Measurements from ENCODE around the gene WNT3. TPM values are rescaled to one million over a fixed set of nuclear protein-coding genes. Genes with fewer than 3 reads are reported as not detected.

The WNT3 gene
- total RNA-seq, 2 experiments from 2014 or later: not detected

GRCh38 chr17:46732160-46732559 lies 86.3 kb downstream of the WNT3 start:
- Mint-ChIP-seq H3K4me3 (no peak overlapping the region), H3K27me3 (no peaks in the 10 kb centered on the region), H3K36me3 (peaks cover 4% of the 10 kb centered on the region), H3K9me3 (no peaks in the 10 kb centered on the region), H3K27ac (no peak overlapping the region), H3K4me1 (no peaks in the 10 kb centered on the region)
- DNase-seq (no peak), ATAC-seq (ENCODE audit: low read depth) (no peak)
- POLR2A ChIA-PET: no interaction called here

GRCh38 chr17:46730679-46731078 lies 87.8 kb downstream of the WNT3 start:
- no peaks in the 10 kb centered on the region for H3K27me3 Mint-ChIP-seq
- H3K36me3 Mint-ChIP-seq: peaks cover 4% of the 10 kb centered on the region
- H3K27ac Mint-ChIP-seq: no peak overlapping the region
- POLR2A ChIA-PET: no interaction called here
- H3K4me3 Mint-ChIP-seq: no peak overlapping the region
- H3K9me3 Mint-ChIP-seq: no peaks in the 10 kb centered on the region
- no peaks in the 10 kb centered on the region for H3K4me1 Mint-ChIP-seq
- ATAC-seq (ENCODE audit: low read depth) (no peak), DNase-seq (no peak)

GRCh38 chr17:46730026-46730425 lies 88.5 kb downstream of the WNT3 start:
- H3K27me3 Mint-ChIP-seq: no peaks in the 10 kb centered on the region
- no peaks in the 10 kb centered on the region for H3K4me1 Mint-ChIP-seq
- no peak for DNase-seq
- H3K36me3 Mint-ChIP-seq: peaks cover 4% of the 10 kb centered on the region
- H3K27ac Mint-ChIP-seq: no peak overlapping the region
- H3K4me3 Mint-ChIP-seq: no peak overlapping the region
- H3K9me3 Mint-ChIP-seq: no peaks in the 10 kb centered on the region
- no peak for ATAC-seq (ENCODE audit: low read depth)
- POLR2A ChIA-PET: no interaction called here

- Mint-ChIP-seq H3K4me3 (no peak overlapping the region), H3K36me3 (peaks cover 6% of the 10 kb centered on the region), H3K27me3 (no peaks in the 10 kb centered on the region), H3K27ac (no peak overlapping the region), H3K9me3 (no peaks in the 10 kb centered on the region), H3K4me1 (no peaks in the 10 kb centered on the region)
- ATAC-seq (ENCODE audit: low read depth) (no peak), DNase-seq (no peak)
- POLR2A ChIA-PET: no interaction called here
Measured at GRCh38 chr17:46727572-46728348, 90.7 kb downstream of the WNT3 start.

- H3K4me1 Mint-ChIP-seq: no peaks in the 10 kb centered on the region
- no peaks in the 10 kb centered on the region for H3K27me3 Mint-ChIP-seq
- DNase-seq (no peak), ATAC-seq (ENCODE audit: low read depth) (no peak)
- H3K4me3 Mint-ChIP-seq: no peak overlapping the region
- no peaks in the 10 kb centered on the region for H3K9me3 Mint-ChIP-seq
- peaks cover 8% of the 10 kb centered on the region for H3K36me3 Mint-ChIP-seq
- no peak overlapping the region for H3K27ac Mint-ChIP-seq
- POLR2A ChIA-PET: no interaction called here
Measured at GRCh38 chr17:46726206-46726605, 92.3 kb downstream of the WNT3 start.

GRCh38 chr17:46722662-46723285 lies 95.7 kb downstream of the WNT3 start:
- DNase-seq (no peak), ATAC-seq (ENCODE audit: low read depth) (no peak)
- POLR2A ChIA-PET: no interaction called here
- H3K4me3 Mint-ChIP-seq: no peak overlapping the region
- no peaks in the 10 kb centered on the region for H3K4me1 Mint-ChIP-seq
- H3K36me3 Mint-ChIP-seq: peaks cover 4% of the 10 kb centered on the region
- no peak overlapping the region for H3K27ac Mint-ChIP-seq
- no peaks in the 10 kb centered on the region for H3K27me3 Mint-ChIP-seq
- no peaks in the 10 kb centered on the region for H3K9me3 Mint-ChIP-seq

GRCh38 chr17:46720408-46720807 lies 98.1 kb downstream of the WNT3 start:
- H3K36me3 Mint-ChIP-seq: peaks cover 7% of the 10 kb centered on the region
- DNase-seq (no peak), ATAC-seq (ENCODE audit: low read depth) (no peak)
- POLR2A ChIA-PET: no interaction called here
- no peaks in the 10 kb centered on the region for H3K4me1 Mint-ChIP-seq
- H3K4me3 Mint-ChIP-seq: no peak overlapping the region
- H3K27ac Mint-ChIP-seq: no peak overlapping the region
- no peaks in the 10 kb centered on the region for H3K27me3 Mint-ChIP-seq
- no peaks in the 10 kb centered on the region for H3K9me3 Mint-ChIP-seq

- peaks cover 7% of the 10 kb centered on the region for H3K36me3 Mint-ChIP-seq
Measured at GRCh38 chr17:46719891-46720290, 98.6 kb downstream of the WNT3 start.

GRCh38 chr17:46717999-46718398 lies 100.5 kb downstream of the WNT3 start:
- peaks cover 13% of the 10 kb centered on the region for H3K36me3 Mint-ChIP-seq
- no peaks in the 10 kb centered on the region for H3K27me3 Mint-ChIP-seq
- H3K9me3 Mint-ChIP-seq: no peaks in the 10 kb centered on the region
- ATAC-seq (ENCODE audit: low read depth) (no peak), DNase-seq (no peak)
- peaks cover 6% of the 10 kb centered on the region for H3K4me1 Mint-ChIP-seq
- POLR2A ChIA-PET: no interaction called here
- no peak overlapping the region for H3K4me3 Mint-ChIP-seq
- no peak overlapping the region for H3K27ac Mint-ChIP-seq

More at GRCh38 chr17:46719891-46720290, 98.6 kb downstream of the WNT3 start:
- no peaks in the 10 kb centered on the region for H3K27me3 Mint-ChIP-seq
- DNase-seq (no peak), ATAC-seq (ENCODE audit: low read depth) (no peak)
- H3K4me3 Mint-ChIP-seq: no peak overlapping the region
- no peaks in the 10 kb centered on the region for H3K4me1 Mint-ChIP-seq
- POLR2A ChIA-PET: no interaction called here
- H3K27ac Mint-ChIP-seq: no peak overlapping the region
- H3K9me3 Mint-ChIP-seq: no peaks in the 10 kb centered on the region

Other genes with a start within 250 kb of the WNT3 start
- 10 to 100 TPM; 24.0 to 25.6 TPM for gene ARL17A, start 239.0 kb downstream of the WNT3 start, total RNA-seq
- gene NSF, start 228.0 kb downstream of the WNT3 start, total RNA-seq: 10 to 100 TPM; 49.8 to 52.8 TPM
- gene WNT9B, start 32.9 kb upstream of the WNT3 start, total RNA-seq: not detected
- gene GOSR2, start 104.5 kb upstream of the WNT3 start, total RNA-seq: 10 to 100 TPM; 67.2 to 68.5 TPM
- not detected for gene RPRML, start 160.6 kb upstream of the WNT3 start, total RNA-seq

All from activated naive CD8-positive, alpha-beta T cell treated with anti-CD3 and anti-CD28 coated beads, Interleukin-2, amount 10 ng/mL, durations not matched to agents 7 days and 5 days (primary cell).